WTC11 (cell line): ENCODE data around the gene CHD9. TPM values are rescaled to one million over a fixed set of nuclear protein-coding genes. Genes with fewer than 3 reads are reported as not detected.

Experiments used
- ATAC-seq: fragments of 200-7000 bp; cut with Tn5 transposase; 2 replicates; pipeline ENCODE4 v1.10.0; 2021; ENCODE audit warnings: mild to moderate bottlenecking, moderate library complexity
- CTCF ChIA-PET: fragments of 300-600 bp; sonication (Branson Sonifier 250); formaldehyde crosslinking; loops from one replicate; lab custom pipeline; 2021; ENCODE audit warnings: antibody characterized with exemption; lab: Charles Lee
- POLR2A ChIA-PET: fragments of 350-600 bp; sonication (Branson Sonifier 250); formaldehyde crosslinking; loops from one replicate; lab custom pipeline; 2021; ENCODE audit warnings: antibody characterized with exemption; lab: Charles Lee
- DNase-seq: peaks from one replicate; pipeline ENCODE4 v3.0.0; 2021; ENCODE audit warnings: low spot score
- H3K27ac Mint-ChIP-seq: 2 replicates; pipeline ENCODE4 v1.8.0; 2021; ENCODE audit warnings: mixed read lengths
- H3K27me3 Mint-ChIP-seq: 2 replicates; pipeline ENCODE4 v1.8.0; 2021; ENCODE audit warnings: low read depth, mild to moderate bottlenecking, moderate library complexity, mixed read lengths
- H3K36me3 Mint-ChIP-seq: 2 replicates; pipeline ENCODE4 v1.8.0; 2021; ENCODE audit warnings: mixed read lengths
- H3K4me1 Mint-ChIP-seq: 2 replicates; pipeline ENCODE4 v1.8.0; 2022; ENCODE audit warnings: mixed read lengths
- H3K4me3 Mint-ChIP-seq: 2 replicates; pipeline ENCODE4 v1.8.0; 2021; ENCODE audit warnings: mild to moderate bottlenecking, moderate library complexity, mixed read lengths
- H3K9me3 Mint-ChIP-seq: 2 replicates; pipeline ENCODE4 v1.8.0; 2021; ENCODE audit warnings: mixed read lengths
- AR ChIP-seq: fragments of 250-450 bp; sonication (Bioruptor Pico); IDR thresholded peaks from 2 replicates; pipeline ENCODE4 v1.9.0; 2021; ENCODE audit warnings: mild to moderate bottlenecking
- ATF3 ChIP-seq: sonication (generic); formaldehyde crosslinking; conservative IDR thresholded peaks from 2 replicates; pipeline ENCODE4 v1.8.1; 2022; ENCODE audit warnings: mild to moderate bottlenecking, missing genetic modification reagents
- CDX4 ChIP-seq: fragments of 250-450 bp; sonication (Bioruptor Pico); IDR thresholded peaks from 2 replicates; pipeline ENCODE4 v1.9.0; 2021; ENCODE audit warnings: moderate library complexity, mild to moderate bottlenecking, inconsistent platforms, borderline replicate concordance
- CREM ChIP-seq: sonication (generic); formaldehyde crosslinking; IDR thresholded peaks from 2 replicates; pipeline ENCODE4 v1.8.1; 2022; ENCODE audit warnings: mild to moderate bottlenecking, missing genetic modification reagents, moderate library complexity
- ETV6 ChIP-seq: sonication (generic); formaldehyde crosslinking; IDR thresholded peaks from 2 replicates; pipeline ENCODE4 v1.8.1; 2022; ENCODE audit warnings: mild to moderate bottlenecking, missing genetic modification reagents
- IRF2 ChIP-seq: sonication (generic); formaldehyde crosslinking; IDR thresholded peaks from 2 replicates; pipeline ENCODE4 v1.8.0; 2022; ENCODE audit warnings: low read depth, missing genetic modification reagents, borderline replicate concordance
- KAT7 ChIP-seq: sonication (generic); formaldehyde crosslinking; IDR thresholded peaks from 2 replicates; pipeline ENCODE4 v1.8.1; 2023; ENCODE audit warnings: missing genetic modification reagents, mild to moderate bottlenecking, borderline replicate concordance
- MLX ChIP-seq: sonication (generic); formaldehyde crosslinking; IDR thresholded peaks from 2 replicates; pipeline ENCODE4 v1.8.1; 2023; ENCODE audit warnings: mild to moderate bottlenecking, missing genetic modification reagents, moderate library complexity
- NR1H2 ChIP-seq: sonication (generic); formaldehyde crosslinking; IDR thresholded peaks from 2 replicates; pipeline ENCODE4 v1.9.0; 2021; ENCODE audit warnings: mild to moderate bottlenecking, moderate library complexity, missing genetic modification reagents
- PRDM15 ChIP-seq: sonication (generic); formaldehyde crosslinking; IDR thresholded peaks from 2 replicates; pipeline ENCODE4 v1.8.0; 2022; ENCODE audit warnings: missing genetic modification reagents
- ZMAT4 ChIP-seq: fragments of 250-450 bp; sonication (Bioruptor Pico); IDR thresholded peaks from 2 replicates; pipeline ENCODE4 v1.9.0; 2021; ENCODE audit warnings: mild to moderate bottlenecking
- ZNF281 ChIP-seq: sonication (generic); formaldehyde crosslinking; IDR thresholded peaks from 2 replicates; pipeline ENCODE4 v1.8.0; 2023; ENCODE audit warnings: mild to moderate bottlenecking, missing genetic modification reagents
- ZSCAN18 ChIP-seq: fragments of 250-450 bp; sonication (Bioruptor Pico); IDR thresholded peaks from 2 replicates; pipeline ENCODE4 v2.1.2; 2022; ENCODE audit warnings: mild to moderate bottlenecking, moderate library complexity
- total RNA-seq: library from RNA; stranded (reverse); gene quantifications from 3 replicates; pipeline ENCODE4 v1.2.3, GENCODE V29; 2021

The CHD9 gene
- total RNA-seq, 1 experiment from 2014 or later, result 31.3 TPM

GRCh38 chr16:53212893-53213223 is 158.1 kb downstream of the CHD9 start (continued):
- TF ChIP-seq ZNF281, result no peak
- no peak for TF ChIP-seq IRF2
- no peak for TF ChIP-seq ZSCAN18 (CRISPR knock-in tag)
- no peak for TF ChIP-seq ETV6 (CRISPR knock-in tag)
- TF ChIP-seq, all 79 proteins: peak for 0

- POLR2A ChIA-PET, result no interaction called here
- peaks cover 3% of the 10 kb centered on the region; the same call in 1 of the 2 replicates for H3K9me3 Mint-ChIP-seq
- DNase-seq (no peak), ATAC-seq (no peak)
- peaks cover 37% of the 10 kb centered on the region for H3K36me3 Mint-ChIP-seq
- TF ChIP-seq MLX (no peak), KAT7 (no peak), ZMAT4 (no peak), CDX4 (CRISPR knock-in tag) (no peak), PRDM15 (no peak), NR1H2 (CRISPR knock-in tag) (no peak), CREM (no peak), AR (no peak), ATF3 (CRISPR knock-in tag) (no peak)
- no peaks in the 10 kb centered on the region for H3K27me3 Mint-ChIP-seq
- CTCF ChIA-PET, result no interaction called here
- H3K27ac Mint-ChIP-seq, result no peak overlapping the region
- H3K4me1 Mint-ChIP-seq, result peaks cover 29% of the 10 kb centered on the region
- no peak overlapping the region for H3K4me3 Mint-ChIP-seq
Observed at GRCh38 chr16:53213542-53213941, 158.8 kb downstream of the CHD9 start.
